ENCODE results near the gene MRPL46.

MRPL46 gene

DNA sequence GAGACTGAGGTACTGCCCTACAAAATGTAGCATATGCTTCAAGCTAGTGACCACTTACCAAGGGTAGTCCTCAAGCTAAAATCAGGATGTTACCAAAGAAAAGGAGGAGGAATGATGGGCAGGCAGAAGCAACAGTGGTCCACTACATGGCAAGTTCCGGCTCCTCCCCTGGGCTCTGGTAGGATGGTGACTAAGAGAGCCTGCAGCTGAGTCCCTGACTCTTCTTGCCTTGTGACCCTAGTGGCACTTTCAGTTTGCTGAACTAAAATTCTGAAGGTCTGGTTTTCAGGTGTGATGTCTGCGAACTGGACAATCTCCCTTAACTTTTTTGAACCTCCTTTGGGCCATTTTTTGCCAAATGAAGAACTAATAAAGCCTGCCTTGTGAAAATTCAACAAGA, 40.9 kb downstream of the MRPL46 start:
- Histone ChIP-seq H3K4me1 (ENCODE audit: insufficient read depth, low read length) (no peaks in the 10 kb centered on the region), H3K9me3 (ENCODE audit: low read length) (no peaks in the 10 kb centered on the region), H3K36me3 (ENCODE audit: insufficient read depth, low read length) (no peaks in the 10 kb centered on the region), H3K4me3 (ENCODE audit: low read length) (no peak overlapping the region), H3K27me3 (ENCODE audit: insufficient read depth, low read length) (peaks cover 34% of the 10 kb centered on the region), H2AFZ (ENCODE audit: low read depth, low read length) (no peak overlapping the region)

GRCh38 chr15:88423331-88423730, 43.9 kb downstream of the MRPL46 start:
- H3K27me3 ChIP-seq (ENCODE audit: insufficient read depth, low read length) = peaks cover 27% of the 10 kb centered on the region

DNA sequence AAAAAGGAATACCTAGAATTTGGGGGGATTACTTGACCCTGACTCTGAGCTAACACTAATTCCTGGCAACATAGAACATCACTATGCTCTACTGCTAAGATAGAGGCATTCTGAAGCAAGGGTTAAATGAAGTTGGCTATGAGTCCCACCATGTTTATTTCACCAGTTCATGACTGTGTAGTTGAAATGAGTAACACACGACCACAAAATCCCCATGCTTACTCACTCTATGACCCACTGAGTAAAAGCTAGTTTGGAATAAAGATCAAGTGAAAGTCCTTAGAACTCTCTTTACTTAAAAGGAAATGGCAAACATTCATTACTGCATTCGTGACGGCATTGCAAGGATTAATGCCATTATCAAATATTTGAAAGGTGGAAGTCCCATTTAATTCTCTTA, 47.4 kb downstream of the MRPL46 start:
- H3K36me3 ChIP-seq (ENCODE audit: insufficient read depth, low read length) = no peaks in the 10 kb centered on the region
- H3K4me3 ChIP-seq (ENCODE audit: low read length) = no peak overlapping the region
- H2AFZ ChIP-seq (ENCODE audit: low read depth, low read length) = no peak overlapping the region
- no peaks in the 10 kb centered on the region for H3K9me3 ChIP-seq (ENCODE audit: low read length)
- peaks cover 3% of the 10 kb centered on the region for H3K27me3 ChIP-seq (ENCODE audit: insufficient read depth, low read length)
- H3K4me1 ChIP-seq (ENCODE audit: insufficient read depth, low read length) = no peaks in the 10 kb centered on the region

More at GRCh38 chr15:88423331-88423730, 43.9 kb downstream of the MRPL46 start:
- Histone ChIP-seq H3K9me3 (ENCODE audit: low read length) (no peaks in the 10 kb centered on the region), H3K4me1 (ENCODE audit: insufficient read depth, low read length) (no peaks in the 10 kb centered on the region), H3K4me3 (ENCODE audit: low read length) (no peak overlapping the region), H2AFZ (ENCODE audit: low read depth, low read length) (no peak overlapping the region), H3K36me3 (ENCODE audit: insufficient read depth, low read length) (no peaks in the 10 kb centered on the region)

Measured in neuron (in vitro differentiated cells).